Limb (tissue), 2 donors: ENCODE data around the gene MMP2.

Source experiments
- DNase-seq, 2 donors: peaks; one replicate each; pipeline ENCODE4 v3.0.0-alpha.2; 2016; ENCODE audit errors: extremely low spot score in 2 of 2

MMP2 gene

GRCh38 chr16:55494994-55495421, 16.0 kb downstream of the MMP2 start:
- peak; percentile 69 to 91 for DNase-seq

GRCh38 chr16:55495616-55496289, 16.8 kb downstream of the MMP2 start:
- peak in 1 of 2 donors; percentile 21 for DNase-seq

GRCh38 chr16:55496509-55497145, 17.6 kb downstream of the MMP2 start:
- peak in 1 of 2 donors; percentile 21 for DNase-seq

- DNase-seq: peak in 1 of 2 donors; percentile 14
Observed at GRCh38 chr16:55497558-55497957, 18.6 kb downstream of the MMP2 start.

- DNase-seq: peak in 1 of 2 donors; percentile 11
Observed at GRCh38 chr16:55498101-55498500, 19.1 kb downstream of the MMP2 start.

- peak in 1 of 2 donors; percentile 19 for DNase-seq
Observed at GRCh38 chr16:55499281-55499680, 20.3 kb downstream of the MMP2 start.

- peak; percentile 53 to 66 for DNase-seq
Observed at GRCh38 chr16:55499951-55500529, 21.0 kb downstream of the MMP2 start.

- DNase-seq: peak; percentile 64 to 79
Observed at GRCh38 chr16:55500530-55501011, 21.6 kb downstream of the MMP2 start.

- peak in 1 of 2 donors; percentile 34 for DNase-seq
Observed at GRCh38 chr16:55501549-55502322, 22.7 kb downstream of the MMP2 start.

DNA sequence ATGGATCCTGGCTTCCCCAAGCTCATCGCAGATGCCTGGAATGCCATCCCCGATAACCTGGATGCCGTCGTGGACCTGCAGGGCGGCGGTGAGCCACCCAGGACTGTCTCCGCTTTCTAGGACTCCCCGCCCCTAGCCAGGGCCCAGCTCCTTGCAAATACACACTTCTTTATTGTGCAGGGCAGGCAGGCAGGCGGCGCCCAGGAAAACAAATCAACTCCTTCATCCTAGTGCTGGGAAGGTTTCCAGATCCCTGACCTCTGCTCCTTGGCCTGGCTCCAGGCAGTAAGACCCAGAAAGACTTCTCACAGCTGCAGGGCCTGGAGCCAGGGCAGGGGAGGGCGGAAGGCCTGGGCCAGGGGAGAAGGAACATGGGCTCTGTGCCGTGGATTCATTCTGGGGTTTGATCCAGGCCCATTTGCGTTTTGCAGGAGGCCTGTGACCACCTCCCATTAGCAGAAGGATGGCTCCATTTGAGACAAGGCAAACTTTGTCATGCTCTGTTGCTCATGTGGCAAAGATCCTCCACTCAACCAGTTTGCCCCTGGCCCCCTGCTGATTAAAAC, 23.9 kb downstream of the MMP2 start:
- peak; percentile 83 to 85 for DNase-seq

GRCh38 chr16:55503726-55504550, 24.9 kb downstream of the MMP2 start:
- DNase-seq: peak in 1 of 2 donors; percentile 11

DNA sequence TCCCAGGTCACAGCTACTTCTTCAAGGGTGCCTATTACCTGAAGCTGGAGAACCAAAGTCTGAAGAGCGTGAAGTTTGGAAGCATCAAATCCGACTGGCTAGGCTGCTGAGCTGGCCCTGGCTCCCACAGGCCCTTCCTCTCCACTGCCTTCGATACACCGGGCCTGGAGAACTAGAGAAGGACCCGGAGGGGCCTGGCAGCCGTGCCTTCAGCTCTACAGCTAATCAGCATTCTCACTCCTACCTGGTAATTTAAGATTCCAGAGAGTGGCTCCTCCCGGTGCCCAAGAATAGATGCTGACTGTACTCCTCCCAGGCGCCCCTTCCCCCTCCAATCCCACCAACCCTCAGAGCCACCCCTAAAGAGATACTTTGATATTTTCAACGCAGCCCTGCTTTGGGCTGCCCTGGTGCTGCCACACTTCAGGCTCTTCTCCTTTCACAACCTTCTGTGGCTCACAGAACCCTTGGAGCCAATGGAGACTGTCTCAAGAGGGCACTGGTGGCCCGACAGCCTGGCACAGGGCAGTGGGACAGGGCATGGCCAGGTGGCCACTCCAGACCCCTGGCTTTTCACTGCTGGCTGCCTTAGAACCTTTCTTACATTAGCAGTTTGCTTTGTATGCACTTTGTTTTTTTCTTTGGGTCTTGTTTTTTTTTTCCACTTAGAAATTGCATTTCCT, 26.5 kb downstream of the MMP2 start:
- no peak for DNase-seq

GRCh38 chr16:55506083-55506482, 27.1 kb downstream of the MMP2 start:
- DNase-seq: peak in 1 of 2 donors; percentile 9

GRCh38 chr16:55506708-55507107, 27.7 kb downstream of the MMP2 start:
- DNase-seq: no peak

- DNase-seq: no peak
Observed at GRCh38 chr16:55508271-55508921, 29.4 kb downstream of the MMP2 start.

- DNase-seq: peak; percentile 87 to 90
Observed at GRCh38 chr16:55508941-55509931, 30.2 kb downstream of the MMP2 start, which contains the start of gene LPCAT2. Gene LPCAT2 (plus strand): TSS chr16:55509072. CDS start chr16:55509182, 110 bp downstream.

DNA sequence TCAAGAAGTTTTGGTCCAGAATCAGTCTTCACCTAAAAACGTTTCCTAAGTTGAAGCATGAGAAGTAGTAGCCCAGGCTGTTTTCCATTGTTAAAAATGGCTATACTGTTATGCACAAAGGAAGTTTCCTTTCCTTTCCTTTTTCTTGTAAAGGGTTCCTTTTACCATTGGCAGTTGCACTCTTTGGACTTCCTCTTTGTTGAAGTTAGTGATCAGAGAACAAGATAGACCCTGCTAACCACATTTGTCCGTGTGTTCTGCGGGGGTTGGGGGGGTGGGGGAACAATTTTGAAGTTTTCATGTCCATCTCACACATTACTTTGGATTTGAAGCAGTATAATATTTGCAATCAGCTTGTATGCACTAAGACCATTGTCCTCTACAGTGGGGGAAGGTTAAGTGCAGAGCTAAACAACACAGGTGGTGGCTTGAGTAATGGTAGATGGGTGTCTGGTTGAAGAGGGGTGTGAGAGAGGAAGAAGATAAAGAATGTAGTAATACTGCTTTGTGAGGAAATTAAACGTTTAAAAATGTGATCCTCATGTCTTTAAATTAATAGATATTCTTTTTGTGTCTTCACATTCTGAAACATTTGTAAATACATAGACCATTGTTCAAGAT, 31.3 kb downstream of the MMP2 start:
- DNase-seq: no peak

DNA sequence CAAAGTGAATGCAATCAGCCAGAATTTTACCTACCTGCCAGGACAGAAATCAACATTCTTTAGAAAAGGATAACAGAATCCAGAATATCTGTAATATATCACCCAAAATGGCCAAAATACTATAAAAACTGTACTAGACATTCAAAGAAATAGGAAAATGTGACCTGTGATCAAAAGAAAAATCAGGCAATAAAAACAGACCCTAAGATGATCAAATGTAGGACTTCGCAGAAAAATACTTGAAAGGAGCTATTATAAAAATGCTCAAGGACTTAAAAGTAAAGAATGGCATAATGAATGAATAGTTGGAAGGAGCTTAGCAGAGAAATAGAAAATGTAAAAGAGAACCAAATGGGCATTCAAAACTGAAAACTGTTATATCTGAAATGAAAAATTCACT, 33.9 kb downstream of the MMP2 start:
- DNase-seq: no peak
